ENCODE measurements around the gene ADD1.

Gene ADD1

DNA sequence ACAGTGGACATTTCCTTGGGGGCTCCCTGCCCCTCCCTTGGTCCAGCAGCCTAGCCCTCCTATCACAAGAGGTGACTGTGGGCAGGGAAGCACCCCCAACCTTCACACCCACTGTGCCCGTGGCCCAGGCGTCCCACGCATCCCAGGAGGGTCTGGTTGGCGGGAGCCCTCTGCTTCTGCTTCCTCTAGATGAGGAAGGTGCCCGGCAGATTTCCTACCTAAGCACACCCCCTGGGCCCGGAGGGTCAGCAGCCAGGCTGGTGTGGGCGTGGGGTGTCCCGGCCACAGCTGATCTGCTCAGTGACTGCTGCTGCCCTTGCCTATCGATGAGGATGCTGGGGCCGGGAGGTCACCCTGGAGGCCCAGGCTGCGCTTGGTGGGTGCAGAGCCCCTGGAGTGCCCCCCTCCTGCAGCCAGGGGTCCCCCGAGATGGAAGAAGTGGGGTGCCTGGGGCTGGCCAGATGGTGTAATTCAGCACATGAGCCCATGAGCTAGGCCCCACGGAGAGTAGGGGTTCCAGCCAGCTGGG is 38.6 kb upstream of the ADD1 start:
- DNase-seq (ENCODE audit: low spot score) = no peak

DNA sequence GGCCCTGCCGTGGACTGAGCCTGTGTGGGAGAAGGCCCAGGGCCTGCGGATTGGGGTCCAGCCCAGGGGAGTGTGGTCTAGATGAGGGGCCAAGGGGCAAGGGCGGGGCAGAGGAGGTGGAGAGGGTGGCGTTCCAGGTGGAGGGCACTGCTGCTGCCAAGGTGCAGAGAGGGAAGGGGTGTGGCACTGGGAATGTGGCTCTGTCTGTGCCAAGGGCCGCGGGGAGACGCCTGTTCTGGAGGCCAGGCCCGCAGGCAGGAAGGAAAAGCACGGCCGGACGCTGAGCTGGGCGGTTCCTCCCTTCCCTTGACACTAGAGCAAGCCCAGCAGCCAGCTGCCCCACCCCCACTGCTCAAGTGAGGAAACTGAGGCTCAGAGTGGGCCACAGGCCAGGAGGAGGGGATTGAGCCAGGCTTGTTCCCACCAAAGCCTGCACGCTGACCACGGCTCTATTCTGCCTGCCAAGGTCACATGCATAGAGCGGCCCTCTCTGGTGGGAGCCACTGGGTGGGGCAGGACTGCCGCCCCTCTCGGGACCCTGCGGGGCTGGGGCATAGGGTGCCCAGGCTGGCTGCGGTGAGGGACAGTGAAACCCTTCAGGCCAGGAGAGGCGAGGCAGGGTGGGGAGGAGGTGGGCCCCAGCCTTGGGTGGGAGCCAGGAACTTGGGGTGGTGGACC is 37.8 kb upstream of the ADD1 start:
- DNase-seq (ENCODE audit: low spot score) = no peak

DNA sequence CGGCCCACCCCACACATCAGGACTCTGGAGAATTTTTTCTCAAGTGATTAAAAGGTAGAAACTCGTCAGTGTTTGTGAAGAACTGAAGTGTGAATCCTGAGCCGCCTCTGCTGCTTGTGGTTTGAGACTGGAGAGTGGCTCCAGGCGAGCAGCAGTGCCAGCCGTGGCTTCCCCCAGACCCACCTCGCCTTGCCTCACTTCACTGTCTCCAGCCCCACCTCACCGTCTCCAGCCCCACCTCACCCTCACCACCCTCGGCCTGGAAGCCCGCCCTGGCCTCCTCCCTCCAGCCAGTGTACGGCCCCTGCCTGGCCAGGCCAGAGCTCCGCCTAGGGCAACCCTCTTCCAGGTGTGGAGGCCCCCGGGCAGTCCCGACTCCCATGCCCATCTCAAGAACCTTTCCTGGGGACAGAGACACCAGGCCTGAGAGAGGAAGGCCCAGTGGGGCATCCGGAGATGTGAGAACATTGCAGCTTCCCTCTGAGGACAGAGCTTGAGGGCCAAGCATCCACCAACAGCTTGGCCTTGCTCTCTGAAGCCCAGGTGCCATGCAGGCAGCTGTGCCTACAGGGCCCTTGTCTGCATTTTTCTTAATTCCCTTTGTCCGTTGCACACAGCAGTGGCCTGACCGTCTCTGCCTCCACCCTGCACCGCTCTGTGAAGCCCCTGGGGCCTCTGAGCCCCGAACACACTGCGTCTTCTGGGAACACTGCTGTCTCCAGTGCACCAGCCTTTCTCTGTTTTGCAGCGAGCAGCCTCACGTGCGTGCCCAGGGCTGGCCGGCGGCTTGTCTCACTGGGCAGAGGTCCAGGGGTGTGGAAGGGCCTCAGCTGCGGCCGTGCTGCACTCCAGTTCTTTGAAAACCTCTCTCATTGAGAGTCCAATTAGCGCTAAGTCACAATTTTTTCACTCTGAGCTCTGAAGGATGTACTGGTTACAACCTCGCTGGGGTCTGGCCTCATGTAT is 37.0 kb upstream of the ADD1 start:
- DNase-seq (ENCODE audit: low spot score) = no peak

DNA sequence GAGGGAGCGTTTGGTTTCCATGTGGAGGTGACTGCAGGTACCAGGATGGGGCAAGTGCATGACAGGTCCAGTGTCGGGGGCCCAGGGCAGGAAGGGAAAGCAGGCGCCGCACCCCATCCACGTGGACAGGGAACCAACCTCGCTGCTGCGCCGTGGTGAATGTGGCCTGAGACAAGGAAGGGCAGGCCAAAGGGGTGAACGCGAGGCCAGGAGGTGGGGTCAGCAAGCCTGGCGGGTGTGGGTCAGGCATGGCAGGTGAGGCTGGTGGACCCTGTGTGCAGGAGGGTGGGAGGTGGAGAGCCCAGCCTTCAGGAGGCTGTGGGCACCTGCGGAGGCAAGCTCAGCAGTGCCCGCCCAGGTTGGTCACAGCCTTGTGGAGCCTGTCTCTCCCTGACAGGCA is 36.1 kb upstream of the ADD1 start:
- no peak for DNase-seq (ENCODE audit: low spot score)

DNA sequence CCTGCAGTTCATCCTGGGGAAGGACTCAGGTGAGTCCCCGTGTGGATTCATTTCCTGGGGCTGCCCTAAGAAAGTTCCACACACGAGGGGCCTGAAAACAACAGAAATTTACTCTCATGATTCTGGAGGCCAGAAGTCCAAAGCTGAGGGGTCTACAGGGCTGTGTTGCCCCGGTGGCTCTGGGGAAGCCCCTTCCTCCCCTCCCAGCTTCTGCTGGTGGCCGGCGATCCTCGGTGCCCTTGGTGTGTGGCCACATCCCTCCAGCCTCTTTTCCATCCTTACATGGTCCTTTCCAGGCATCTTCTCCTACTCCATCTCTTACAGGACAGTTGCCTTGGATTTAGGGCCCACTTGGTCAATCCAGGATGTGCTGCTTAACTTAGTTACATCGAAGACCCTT is 35.6 kb upstream of the ADD1 start:
- no peak for DNase-seq (ENCODE audit: low spot score)

DNA sequence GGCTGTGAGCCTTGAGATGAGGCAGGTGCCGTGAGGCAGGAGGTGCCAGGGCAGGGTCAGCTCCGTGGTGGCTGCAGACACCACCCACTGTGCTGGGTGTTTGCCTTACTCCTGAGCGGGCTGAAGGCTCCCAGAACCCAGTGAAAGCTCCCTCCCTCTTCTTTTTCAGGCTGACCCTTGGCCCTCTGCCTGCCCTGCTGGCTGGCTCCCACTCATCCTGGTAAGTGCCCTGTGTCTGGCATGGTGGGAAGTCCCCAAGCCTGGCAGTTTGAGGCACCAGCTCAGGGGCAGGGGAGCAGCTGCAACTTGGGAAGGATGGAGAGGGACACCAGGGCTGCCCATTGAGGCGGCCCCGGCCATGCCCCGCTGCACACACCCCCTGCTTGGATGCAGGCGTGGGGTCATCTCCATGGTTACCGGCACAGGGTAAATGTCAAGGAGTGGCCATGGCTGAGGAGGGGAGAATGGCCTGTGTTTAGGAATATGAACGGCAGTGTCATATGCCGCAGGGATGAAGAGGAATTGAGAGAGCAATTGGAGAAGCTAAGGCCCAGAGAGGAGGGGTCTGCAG is 33.9 kb upstream of the ADD1 start:
- no peak for DNase-seq (ENCODE audit: low spot score)

DNA sequence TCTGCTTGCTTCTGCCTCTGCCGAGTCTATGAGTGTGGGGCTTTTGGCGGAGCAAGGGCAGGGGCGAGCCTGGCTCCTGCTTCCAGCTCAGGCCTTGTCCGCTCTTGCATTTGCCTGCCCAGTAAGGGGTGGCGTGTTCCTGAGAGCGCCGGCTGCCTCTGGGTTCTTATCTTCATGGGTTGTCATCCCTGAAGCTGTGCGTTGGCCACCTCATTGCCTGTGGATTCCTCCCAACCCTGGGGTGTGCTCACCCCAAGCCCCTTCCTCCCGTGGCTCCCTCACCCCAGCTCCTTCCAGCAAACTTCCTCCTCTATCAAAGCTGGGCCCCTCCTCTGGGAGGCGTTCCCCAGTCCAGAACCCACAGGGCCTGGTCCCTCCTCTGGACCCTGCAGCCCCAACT is 33.3 kb upstream of the ADD1 start:
- no peak for DNase-seq (ENCODE audit: low spot score)

DNA sequence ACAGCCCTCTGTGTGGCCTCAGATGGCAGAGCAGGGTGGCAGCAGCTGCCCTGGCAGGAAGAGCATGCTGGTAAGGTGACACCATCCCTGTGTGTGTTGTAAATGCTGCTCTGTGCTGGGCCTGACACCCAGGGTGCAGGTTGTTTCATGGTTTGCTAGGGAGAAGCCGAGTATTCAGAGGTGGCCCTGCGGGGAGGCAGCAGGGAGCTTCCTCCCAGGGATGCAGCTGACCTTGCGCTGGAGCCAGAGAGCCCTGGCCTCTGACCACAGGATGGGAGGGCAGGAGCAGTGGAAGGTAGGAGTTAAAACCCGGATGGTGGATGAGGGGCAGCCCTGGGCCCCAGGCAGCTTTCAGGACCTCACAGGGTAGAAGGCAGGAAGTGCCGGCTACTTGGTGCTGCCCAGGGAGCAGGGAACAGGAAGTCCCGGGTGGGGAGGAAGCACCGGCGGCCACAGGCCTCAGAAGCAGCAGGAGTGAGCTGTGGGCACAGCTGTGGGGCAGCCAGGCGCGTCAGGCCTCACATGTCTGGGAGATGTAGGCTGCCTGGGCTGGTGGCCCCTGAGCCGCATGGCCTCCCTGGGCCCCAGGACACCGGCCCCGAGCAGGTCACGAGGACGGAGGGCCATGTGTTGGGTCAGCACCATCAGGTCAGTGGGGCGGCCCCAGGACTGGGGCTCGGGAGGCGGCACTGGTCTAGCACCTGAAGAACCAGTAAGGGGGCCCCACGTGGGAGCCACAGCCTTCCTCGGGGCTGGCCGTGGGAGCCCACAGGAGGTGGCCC is 31.6 kb upstream of the ADD1 start:
- DNase-seq (ENCODE audit: low spot score) = peak; percentile 75

DNA sequence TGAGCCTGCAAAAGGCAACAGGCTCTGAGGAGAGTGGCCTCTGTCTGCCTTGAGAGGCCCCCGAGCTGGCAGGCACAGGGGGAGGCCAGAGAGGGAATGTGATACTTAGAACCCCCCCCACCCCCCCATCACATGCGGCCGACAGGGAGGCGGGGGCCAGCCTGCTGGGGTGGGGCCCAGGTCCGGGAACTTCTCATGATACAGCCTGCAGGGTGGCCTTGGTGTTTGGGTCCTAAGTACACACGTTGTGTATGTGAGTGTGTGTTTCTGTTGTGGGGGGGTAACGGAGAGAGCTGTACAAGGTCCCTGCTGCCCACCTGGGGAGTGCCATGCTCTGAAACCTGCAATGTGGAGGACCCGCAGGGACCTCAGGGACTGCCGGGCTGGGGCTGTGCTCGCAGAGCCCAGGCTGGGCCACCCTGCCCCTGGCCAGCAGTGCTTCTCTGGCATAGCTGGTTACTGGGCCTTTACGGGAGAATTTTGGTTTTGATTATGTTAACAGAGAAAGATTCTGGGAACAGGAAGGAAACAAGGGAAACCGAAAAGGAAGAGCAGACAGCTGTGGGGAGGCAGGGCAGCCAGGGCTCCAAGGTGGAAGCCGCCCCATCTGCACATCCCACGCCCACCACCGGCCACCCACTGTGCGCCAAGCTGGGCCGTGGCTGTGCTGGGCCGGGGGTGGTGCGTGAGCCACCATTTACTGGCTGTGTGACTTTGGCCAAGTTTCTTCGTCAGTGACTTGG is 30.9 kb upstream of the ADD1 start:
- DNase-seq (ENCODE audit: low spot score) = no peak

DNA sequence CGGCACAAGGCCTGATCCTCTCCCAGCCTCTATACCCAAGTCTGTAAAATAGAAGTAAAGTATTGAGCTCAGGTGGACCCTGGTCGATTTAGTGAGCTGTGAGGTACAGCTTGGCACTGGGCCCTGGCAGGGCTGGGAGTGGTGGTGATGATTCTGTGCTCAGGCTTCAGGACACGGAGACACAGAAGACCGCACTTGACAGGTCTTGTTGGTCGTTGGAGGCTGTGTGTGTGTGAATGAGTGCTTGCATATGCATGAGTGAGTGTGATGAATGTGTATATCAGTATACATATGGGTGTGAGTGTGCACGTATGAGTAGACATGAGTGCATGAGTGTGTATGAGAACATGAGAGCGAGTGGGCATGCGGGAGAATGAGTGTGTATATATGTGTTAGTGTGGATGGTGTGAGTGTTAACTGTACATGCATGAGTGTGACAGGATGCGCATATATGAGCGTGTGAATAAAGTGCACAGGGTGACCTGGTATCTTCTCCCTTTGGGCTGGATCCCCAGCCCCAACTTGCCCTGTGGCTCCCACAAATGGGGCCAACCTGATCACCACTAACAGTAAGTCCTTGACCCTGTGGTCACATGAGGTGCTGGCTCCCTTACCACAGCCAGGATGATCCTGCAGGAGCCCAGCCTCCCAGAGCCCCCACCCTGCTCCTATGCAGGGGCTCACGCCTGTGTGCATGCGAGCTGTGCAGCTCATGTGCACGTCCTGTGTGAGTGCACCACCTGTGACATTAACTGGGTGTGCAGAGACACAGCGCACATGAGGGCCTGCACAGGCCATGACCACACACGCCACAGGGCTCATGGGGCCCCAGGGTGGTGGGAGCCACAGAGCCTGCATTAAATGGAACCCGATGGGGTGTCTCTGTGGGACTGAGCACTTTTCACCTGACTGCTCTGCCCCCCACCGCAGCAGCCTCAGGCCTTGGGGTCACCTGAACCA is 29.9 kb upstream of the ADD1 start:
- DNase-seq (ENCODE audit: low spot score) = no peak

DNA sequence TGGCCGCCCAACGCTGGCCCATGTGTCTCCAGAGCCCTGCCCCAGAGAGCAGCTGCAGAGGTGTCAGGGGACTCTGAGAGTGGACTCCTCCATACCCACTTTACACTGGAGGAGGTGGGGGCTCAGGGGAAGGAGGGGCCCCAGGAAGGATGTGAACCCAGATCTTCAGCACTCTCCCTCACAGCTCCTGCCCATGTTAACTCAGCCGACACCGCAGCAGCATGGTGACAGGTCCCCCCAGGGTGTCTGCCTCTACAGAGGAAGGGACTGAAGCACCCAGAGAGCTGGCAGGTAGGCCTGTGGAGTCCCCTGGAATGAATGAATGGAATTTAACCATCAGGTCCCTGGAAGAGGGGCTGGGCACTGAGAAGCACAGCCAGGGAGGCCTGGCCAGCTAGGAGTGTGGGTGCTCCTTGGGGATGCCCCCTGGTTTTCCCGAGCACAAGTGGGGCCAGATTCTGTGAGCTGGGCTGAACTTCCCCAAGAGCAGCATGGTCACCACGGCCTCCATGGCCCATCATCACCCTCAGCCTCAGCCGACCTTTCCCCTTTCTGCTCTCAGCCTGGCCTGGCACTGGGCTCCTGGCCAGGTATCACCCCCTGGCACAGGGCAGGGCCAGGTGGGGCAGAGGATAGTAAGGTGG is 28.9 kb upstream of the ADD1 start:
- no peak for DNase-seq (ENCODE audit: low spot score)

DNA sequence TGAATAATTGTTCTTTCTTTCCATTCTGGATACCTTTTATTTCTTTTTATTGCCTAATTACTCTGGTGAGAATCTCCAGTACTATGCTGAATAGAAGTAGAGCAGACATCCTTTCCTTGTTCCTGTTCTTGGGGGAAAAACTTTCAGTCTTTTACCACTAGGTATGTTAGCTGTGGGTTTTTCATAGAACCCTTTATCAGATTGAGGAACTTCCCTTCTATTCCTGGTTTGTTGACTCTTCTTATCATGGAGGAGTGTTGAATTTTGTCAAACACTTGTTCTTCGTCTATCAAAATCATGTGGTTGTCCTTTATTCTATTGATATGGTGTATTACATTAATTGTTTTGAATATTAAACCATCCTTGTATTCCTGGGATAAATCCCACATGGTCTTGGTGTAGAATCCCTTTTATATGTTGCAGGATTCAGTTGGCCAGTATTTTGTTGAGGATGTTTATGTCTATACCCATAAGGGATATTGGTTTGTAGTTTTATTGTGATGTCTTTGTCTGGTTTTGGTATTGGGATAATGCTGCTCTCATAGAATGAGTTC is 27.2 kb upstream of the ADD1 start:
- no peak for DNase-seq (ENCODE audit: low spot score)

DNA sequence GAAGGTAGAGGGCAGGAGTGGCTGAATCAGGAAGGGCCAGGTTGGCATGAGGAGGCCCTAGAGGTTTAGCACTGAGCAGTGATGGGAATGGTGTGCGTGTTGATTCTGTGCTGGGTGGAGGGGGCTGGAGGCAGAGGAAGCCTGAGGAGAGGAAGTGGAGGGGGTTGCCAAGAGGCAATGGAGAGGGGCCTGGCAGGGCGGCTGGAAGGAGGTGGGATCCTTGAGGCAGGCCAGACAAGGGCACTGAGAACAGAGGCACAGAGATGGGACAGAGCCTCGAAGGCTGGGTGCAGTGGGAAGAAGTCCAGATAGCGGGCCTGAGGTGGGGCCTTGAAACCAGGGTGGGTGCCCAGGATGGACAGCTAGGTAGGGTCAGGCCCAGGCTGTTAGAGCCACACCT is 26.5 kb upstream of the ADD1 start:
- DNase-seq (ENCODE audit: low spot score) = no peak

DNA sequence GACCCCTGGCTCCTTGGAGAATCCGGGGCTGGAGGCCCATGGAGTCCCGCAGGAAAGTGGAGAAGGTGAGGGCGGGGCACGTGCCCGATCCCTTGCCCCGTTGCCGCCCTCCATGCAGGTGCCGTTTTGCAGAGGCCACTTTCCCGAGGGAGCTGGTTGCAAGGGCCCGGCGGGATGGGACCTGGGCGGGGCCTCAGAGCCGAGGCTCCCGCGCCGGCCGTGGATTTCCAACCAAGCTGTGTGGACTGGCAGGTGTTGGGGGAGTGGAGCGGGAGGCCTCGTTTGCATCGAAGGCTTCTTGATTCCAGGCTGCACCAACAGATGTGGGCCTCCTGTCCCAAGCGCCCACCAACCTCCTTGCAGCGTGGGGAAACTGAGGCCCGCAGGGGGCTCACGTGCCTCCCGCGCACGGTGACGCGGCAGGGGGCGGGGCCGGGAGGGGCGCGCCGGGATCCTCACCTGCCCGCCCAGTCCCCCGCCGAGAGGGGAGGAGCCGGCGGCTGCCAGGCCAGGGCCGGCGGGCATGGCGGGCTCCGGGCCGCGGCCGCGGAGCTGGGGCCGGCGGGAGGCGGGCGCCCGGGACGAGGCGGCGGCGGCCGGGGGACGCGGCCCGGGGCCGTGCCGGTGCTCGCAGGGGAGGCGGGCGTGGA is 25.8 kb upstream of the ADD1 start:
- DNase-seq (ENCODE audit: low spot score) = peak; percentile 99

DNA sequence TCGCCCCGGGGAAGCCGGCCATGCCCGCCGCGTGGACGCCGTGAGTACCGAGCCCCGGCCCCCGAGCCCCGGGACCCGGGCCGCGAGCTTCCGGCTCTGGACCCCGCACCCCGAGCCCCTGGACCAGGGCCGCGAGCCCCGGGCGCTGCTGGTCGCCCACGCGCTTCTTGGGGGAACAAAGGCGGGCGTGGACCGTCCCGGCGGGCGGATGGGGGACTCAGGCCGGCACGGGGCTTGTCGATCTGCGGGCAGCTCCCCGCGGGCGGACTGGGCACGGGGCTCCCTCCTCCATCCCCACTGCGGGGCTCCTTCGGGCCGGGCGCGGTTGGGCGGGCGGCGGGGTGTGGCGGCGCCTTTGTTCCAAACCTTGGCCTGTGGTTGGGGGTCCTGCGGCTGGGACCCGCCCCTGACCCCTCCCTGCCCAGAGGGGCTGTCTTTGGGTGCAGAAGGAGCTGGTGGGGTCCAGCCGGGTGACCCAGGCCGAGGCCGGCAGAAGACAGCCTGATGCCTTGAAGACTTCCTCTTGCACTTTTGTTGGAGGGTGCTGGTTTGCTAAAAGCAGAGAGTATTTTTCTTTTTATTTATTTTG is 25.2 kb upstream of the ADD1 start:
- DNase-seq (ENCODE audit: low spot score) = peak; percentile 90

DNA sequence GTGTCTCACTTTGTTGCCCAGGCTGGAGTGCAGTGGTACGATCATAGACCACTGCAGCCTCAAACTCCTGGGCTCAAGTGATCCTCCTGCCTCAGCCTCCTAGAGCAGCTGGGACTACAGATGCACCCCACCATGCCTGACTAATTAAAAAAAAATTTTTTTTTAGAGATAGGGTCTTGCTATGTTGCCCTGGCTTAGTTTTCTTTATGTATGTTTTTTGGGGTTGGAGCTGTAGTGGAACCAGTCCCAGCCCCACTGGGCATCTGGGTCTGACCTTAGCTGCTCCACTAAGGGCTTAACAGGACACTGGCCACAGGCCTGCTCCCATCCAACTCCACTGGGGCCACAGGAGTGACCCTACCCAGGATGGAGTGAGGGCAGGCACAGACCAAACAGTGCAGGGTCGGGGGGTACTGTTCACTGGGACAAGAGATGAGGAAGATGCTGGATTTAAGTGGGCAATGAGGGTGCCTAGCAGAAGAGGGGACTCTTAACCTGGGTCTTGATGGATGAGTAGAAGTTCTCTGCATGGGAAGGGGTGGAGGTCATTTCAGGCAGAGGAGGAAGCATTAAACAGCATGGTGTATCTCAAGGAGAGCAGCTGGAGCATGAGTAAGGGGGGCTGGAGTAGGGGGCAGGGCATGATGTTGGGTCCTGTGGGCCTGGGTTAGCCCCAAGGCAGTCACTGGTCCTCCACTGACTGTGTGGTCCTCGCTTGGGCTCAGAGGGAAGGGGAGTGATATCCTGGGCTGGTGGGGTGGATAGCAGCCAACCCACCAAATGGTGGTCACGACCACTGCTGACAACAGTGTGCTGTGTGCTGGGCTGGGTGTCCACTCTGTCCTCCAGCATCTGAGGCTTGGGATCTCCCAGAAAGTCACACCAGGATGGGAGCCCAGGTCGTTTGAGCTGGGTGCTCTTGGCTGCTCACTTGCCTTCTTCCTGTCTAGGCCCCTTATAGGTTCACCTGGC is 24.1 kb upstream of the ADD1 start:
- no peak for DNase-seq (ENCODE audit: low spot score)

All from iPS-NIHi11 (cell line).